PC-9 (cell line): Measurements from ENCODE around the gene LBHD2. TPM values are rescaled to one million over a fixed set of nuclear protein-coding genes. Genes with fewer than 3 reads are reported as not detected.
A peak's percentile ranks its signal among the peaks of the same experiment; 100 is the strongest.
"Not testable (repeated sequence)": the region's sequence is repeated elsewhere in the genome, so short reads cannot be mapped to it uniquely, and the experiment has no call there.

Source experiments
- BruUV-seq: library from RNA; stranded (reverse); fragments of 400-500 nt; replicated peaks from 2 replicates; lab custom pipeline; 2021; lab: Mats Ljungman, UMichigan
- CTCF ChIA-PET: fragments of 300-600 bp; sonication (Branson Sonifier 250); formaldehyde crosslinking; loops from one replicate; lab custom pipeline; 2022; ENCODE audit warnings: antibody characterized with exemption; lab: Charles Lee
- POLR2A ChIA-PET: fragments of 300-600 bp; sonication (Branson Sonifier 250); formaldehyde crosslinking; loops from one replicate; lab custom pipeline; 2022; ENCODE audit warnings: antibody characterized with exemption; ENCODE audit not compliant: unreplicated experiment; lab: Charles Lee
- DNase-seq, 2 experiments: peaks; one replicate each; pipeline versions ENCODE4 v3.0.0 to v3.0.0-alpha.2; 2015 to 2022; ENCODE audit warnings: mixed read lengths in 1 of 2
- H2AFZ ChIP-seq: fragments of 200-600 bp; sonication (generic); 2 replicates; pipeline ENCODE4 v1.8.1; 2017; ENCODE audit warnings: antibody characterized with exemption
- H3F3A ChIP-seq: fragments of 200-600 bp; sonication (generic); 2 replicates; pipeline ENCODE4 v1.8.1; 2017; ENCODE audit warnings: antibody characterized with exemption, mild to moderate bottlenecking, low read depth; ENCODE audit not compliant: insufficient read depth
- H3K27ac ChIP-seq: fragments of 200-600 bp; sonication (generic); 2 replicates; pipeline ENCODE4 v1.6.1; 2016; ENCODE audit warnings: mixed run types
- H3K27me3 ChIP-seq: fragments of 200-600 bp; sonication (generic); 2 replicates; pipeline ENCODE4 v1.6.1; 2016; ENCODE audit warnings: low read depth, mixed run types; ENCODE audit not compliant: insufficient read depth
- H3K36me3 ChIP-seq: fragments of 200-600 bp; sonication (generic); 2 replicates; pipeline ENCODE4 v1.6.1; 2016; ENCODE audit warnings: low read depth, mixed run types
- H3K4me1 ChIP-seq: fragments of 200-600 bp; sonication (generic); replicated peaks from 2 replicates; pipeline ENCODE4 v1.6.1; 2016; ENCODE audit warnings: mixed run types; ENCODE audit not compliant: insufficient read depth
- H3K4me2 ChIP-seq: fragments of 200-600 bp; sonication (generic); 2 replicates; pipeline ENCODE4 v1.6.1; 2017; ENCODE audit warnings: mixed run types
- H3K4me3 ChIP-seq: fragments of 200-600 bp; sonication (generic); 2 replicates; pipeline ENCODE4 v1.6.1; 2016; ENCODE audit warnings: mixed run types
- H3K79me2 ChIP-seq: fragments of 200-600 bp; sonication (generic); 2 replicates; pipeline ENCODE4 v1.6.1; 2017; ENCODE audit warnings: low read depth, mixed run types
- H3K9me2 ChIP-seq: fragments of 200-600 bp; sonication (generic); 2 replicates; pipeline ENCODE4 v1.8.1; 2017; ENCODE audit warnings: mild to moderate bottlenecking; ENCODE audit not compliant: insufficient read depth
- H3K9me3 ChIP-seq: fragments of 200-600 bp; sonication (generic); 2 replicates; pipeline ENCODE4 v1.8.1; 2016; ENCODE audit warnings: low read depth; ENCODE audit not compliant: insufficient read depth
- H4K20me1 ChIP-seq: fragments of 200-600 bp; sonication (generic); 2 replicates; pipeline ENCODE4 v1.8.1; 2017; ENCODE audit not compliant: insufficient read depth
- CTCF ChIP-seq: fragments of 200-600 bp; sonication (generic); conservative IDR thresholded peaks from 2 replicates; pipeline ENCODE4 v1.6.1; 2017; ENCODE audit warnings: mixed run types, antibody characterized with exemption, mild to moderate bottlenecking, moderate library complexity
- EZH2 ChIP-seq: fragments of 200-600 bp; sonication (generic); IDR thresholded peaks from 2 replicates; pipeline ENCODE4 v1.8.0; 2017; ENCODE audit warnings: antibody characterized with exemption, low read depth
- intact Hi-C: fragments of 100-400 bp; cut with micrococcal nuclease; formaldehyde crosslinking; loops from one replicate; pipeline ENCODE4 v1.10.0; 2022; ENCODE audit not compliant: unreplicated experiment
- total RNA-seq: library from RNA; stranded (reverse); gene quantifications from 2 replicates; pipeline ENCODE4 v1.2.3, GENCODE V29; 2021

LBHD2 gene
- total RNA-seq, 1 experiment from 2014 or later, result 0.52 TPM

DNA sequence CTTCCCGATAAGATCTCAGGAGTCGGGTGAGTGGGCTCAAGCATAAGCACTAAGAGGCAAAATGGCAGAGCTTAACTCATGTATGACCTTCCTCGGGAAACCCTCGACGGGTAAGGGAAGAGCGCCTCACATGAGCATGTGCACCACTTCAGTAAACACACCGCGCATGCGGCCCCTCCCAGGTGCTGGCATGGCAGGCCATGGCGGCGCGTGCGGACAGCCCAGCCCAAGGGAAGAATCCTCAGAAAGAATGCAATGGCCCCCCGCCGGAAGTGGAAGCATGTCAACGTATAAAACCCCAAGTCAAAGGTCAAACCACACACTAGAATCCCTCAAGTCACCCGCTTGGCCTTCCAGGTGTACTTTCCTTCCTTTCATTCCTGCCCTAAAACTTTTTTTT is 32.6 kb downstream of the LBHD2 start:
- no TSS peak for BruUV-seq
- H3K79me2 ChIP-seq, result no peaks in the 10 kb centered on the region
- ChIA-PET CTCF (interaction anchor here (0.6 to 1.0 kb wide), 2 partner anchors 11 to 35 kb away, joined by 3 read pairs; no protein-coding TSS in a partner anchor), POLR2A (interaction anchor here (0.7 kb wide), 1 partner anchor 589 kb away, joined by 6 read pairs; no protein-coding TSS in a partner anchor)
- peak overlapping the region; percentile 7 for H3K27ac ChIP-seq
- DNase-seq, result peak; percentile 79 to 100
- peak overlapping the region; percentile 22; the same call in 1 of the 2 replicates for H3K4me2 ChIP-seq
- no peak for TF ChIP-seq EZH2
- no peak for TF ChIP-seq CTCF
- H3K27me3 ChIP-seq, result no peaks in the 10 kb centered on the region
- H2AFZ ChIP-seq, result no peak overlapping the region
- no peak overlapping the region for H3K4me3 ChIP-seq
- H3K4me1 ChIP-seq, result peaks cover 70% of the 10 kb centered on the region
- no peaks in the 10 kb centered on the region for H3K36me3 ChIP-seq
- H4K20me1 ChIP-seq, result no peaks in the 10 kb centered on the region
- intact Hi-C loops, result no loop called here
- H3K9me2 ChIP-seq, result no peaks in the 10 kb centered on the region
- peaks cover 63% of the 10 kb centered on the region for H3F3A ChIP-seq
- no peaks in the 10 kb centered on the region for H3K9me3 ChIP-seq

DNA sequence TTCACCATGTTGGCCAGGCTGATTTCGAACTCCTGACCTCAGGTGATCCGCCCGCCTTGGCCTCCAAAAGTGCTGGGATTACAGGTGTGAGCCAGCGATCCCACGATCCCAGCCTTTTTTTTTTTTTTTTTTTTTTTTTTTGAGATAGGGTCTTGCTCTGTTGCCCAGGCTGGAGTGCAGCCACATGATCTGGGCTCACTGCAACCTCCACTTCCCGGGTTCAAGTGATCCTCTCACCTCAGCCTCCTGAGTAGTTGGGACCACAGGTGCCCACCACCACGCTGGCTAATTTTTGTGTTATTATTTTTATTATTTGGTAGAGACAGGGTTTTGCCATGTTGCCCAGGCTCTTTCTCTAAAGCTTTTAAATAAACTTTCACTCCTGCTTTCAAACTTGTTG is 33.5 kb downstream of the LBHD2 start:
- H3K79me2 ChIP-seq, H3K9me2 ChIP-seq, H3K36me3 ChIP-seq, intact Hi-C loops, H3K4me2 ChIP-seq, DNase-seq, H3K27me3 ChIP-seq, CTCF ChIA-PET, H2AFZ ChIP-seq, H3K4me3 ChIP-seq, H3K27ac ChIP-seq, H3K9me3 ChIP-seq, POLR2A ChIA-PET, BruUV-seq, H4K20me1 ChIP-seq: not testable (repeated sequence)
- Histone ChIP-seq H3K4me1 (peaks cover 70% of the 10 kb centered on the region), H3F3A (peaks cover 59% of the 10 kb centered on the region)

GRCh38 chr14:103118018-103118662 is 34.1 kb downstream of the LBHD2 start:
- no peak overlapping the region for H3K27ac ChIP-seq
- H3K9me3 ChIP-seq, result no peaks in the 10 kb centered on the region
- intact Hi-C loops, result no loop called here
- no peak overlapping the region for H3K4me3 ChIP-seq
- ChIA-PET POLR2A (no interaction called here), CTCF (no interaction called here)
- H3K4me2 ChIP-seq, result no peak overlapping the region
- H2AFZ ChIP-seq, result no peak overlapping the region
- no peaks in the 10 kb centered on the region for H4K20me1 ChIP-seq
- DNase-seq, result no peak
- 0 out of 2 replicates have a peak, but pooled peaks cover 4% of the 10 kb centered on the region for H3K79me2 ChIP-seq
- H3K36me3 ChIP-seq, result no peaks in the 10 kb centered on the region
- H3F3A ChIP-seq, result peaks cover 65% of the 10 kb centered on the region
- no peaks in the 10 kb centered on the region for H3K27me3 ChIP-seq
- peaks cover 69% of the 10 kb centered on the region for H3K4me1 ChIP-seq
- no TSS peak for BruUV-seq
- TF ChIP-seq CTCF (no peak), EZH2 (no peak)
- H3K9me2 ChIP-seq, result no peaks in the 10 kb centered on the region
